GM12864 (cell line): ENCODE data around the gene TMCC2.

ENCODE experiments used
- DNase-seq: peaks from one replicate; pipeline ENCODE4 v3.0.0-alpha.2; 2011; ENCODE audit warnings: low read depth
- H3K4me3 ChIP-seq: 2 replicates; pipeline ENCODE4 v1.5.1; 2011; ENCODE audit warnings: mild to moderate bottlenecking, low read depth, low read length, control low read depth
- CTCF ChIP-seq: IDR thresholded peaks from 2 replicates; pipeline ENCODE4 v1.5.1; 2011; ENCODE audit warnings: low read depth, mild to moderate bottlenecking, moderate library complexity, low read length, control low read depth, inconsistent platforms; ENCODE audit errors: missing control alignments

The TMCC2 gene

DNA sequence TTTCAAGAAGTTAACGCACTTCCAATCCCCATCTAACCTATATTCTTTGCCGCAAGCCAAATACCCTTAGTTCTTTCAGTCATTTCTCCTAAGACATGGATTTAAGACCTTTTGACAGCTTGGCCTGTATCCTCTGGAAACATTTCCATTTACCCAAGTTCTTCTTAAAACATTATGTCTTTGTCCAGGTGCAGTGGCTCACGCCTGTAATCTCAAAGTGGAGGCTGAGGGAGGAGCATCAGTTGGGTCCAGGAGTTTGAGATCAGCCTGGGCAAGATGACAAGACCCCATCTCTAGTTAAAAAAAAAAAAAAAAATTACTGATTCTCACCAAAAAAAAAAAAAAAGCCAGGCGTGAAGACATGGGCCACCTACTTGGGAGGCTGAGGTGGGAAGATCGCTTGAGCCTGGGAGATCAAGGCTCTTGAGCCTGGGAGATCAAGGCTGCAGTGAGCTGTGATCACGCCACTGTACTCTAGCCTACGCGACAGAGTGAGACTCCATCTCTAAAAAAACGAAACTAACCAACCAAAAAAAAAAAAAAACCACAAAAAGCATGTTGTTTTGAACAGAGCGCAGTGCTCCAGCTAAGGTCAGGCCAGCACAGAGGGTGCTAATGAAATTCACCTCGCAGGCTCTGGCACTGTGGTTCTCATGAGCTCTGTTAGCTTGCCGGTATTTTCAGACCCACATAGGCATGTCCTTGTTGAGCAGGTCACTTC, 57.8 kb downstream of the TMCC2 start:
- H3K4me3 ChIP-seq, result no peak overlapping the region
- peak; percentile 77 for DNase-seq
- TF ChIP-seq CTCF, result no peak

- DNase-seq, result peak; percentile 82
- H3K4me3 ChIP-seq, result no peak overlapping the region
- no peak for TF ChIP-seq CTCF
Observed at GRCh38 chr1:205286335-205286950, 58.7 kb downstream of the TMCC2 start.

- no peak for DNase-seq
- H3K4me3 ChIP-seq, result no peak overlapping the region
- TF ChIP-seq CTCF, result no peak
Observed at GRCh38 chr1:205287076-205287475, 59.3 kb downstream of the TMCC2 start.

- TF ChIP-seq CTCF, result no peak
- H3K4me3 ChIP-seq, result no peak overlapping the region
- peak; percentile 99 for DNase-seq
Observed at GRCh38 chr1:205287767-205288559, 60.2 kb downstream of the TMCC2 start.

- no peak overlapping the region for H3K4me3 ChIP-seq
- TF ChIP-seq CTCF, result no peak
- no peak for DNase-seq
Observed at GRCh38 chr1:205291596-205291995, 63.9 kb downstream of the TMCC2 start.

GRCh38 chr1:205293350-205294074, 65.8 kb downstream of the TMCC2 start:
- no peak for DNase-seq
- H3K4me3 ChIP-seq, result no peak overlapping the region
- no peak for TF ChIP-seq CTCF
